ENCODE data around the gene KRT72.

DNA sequence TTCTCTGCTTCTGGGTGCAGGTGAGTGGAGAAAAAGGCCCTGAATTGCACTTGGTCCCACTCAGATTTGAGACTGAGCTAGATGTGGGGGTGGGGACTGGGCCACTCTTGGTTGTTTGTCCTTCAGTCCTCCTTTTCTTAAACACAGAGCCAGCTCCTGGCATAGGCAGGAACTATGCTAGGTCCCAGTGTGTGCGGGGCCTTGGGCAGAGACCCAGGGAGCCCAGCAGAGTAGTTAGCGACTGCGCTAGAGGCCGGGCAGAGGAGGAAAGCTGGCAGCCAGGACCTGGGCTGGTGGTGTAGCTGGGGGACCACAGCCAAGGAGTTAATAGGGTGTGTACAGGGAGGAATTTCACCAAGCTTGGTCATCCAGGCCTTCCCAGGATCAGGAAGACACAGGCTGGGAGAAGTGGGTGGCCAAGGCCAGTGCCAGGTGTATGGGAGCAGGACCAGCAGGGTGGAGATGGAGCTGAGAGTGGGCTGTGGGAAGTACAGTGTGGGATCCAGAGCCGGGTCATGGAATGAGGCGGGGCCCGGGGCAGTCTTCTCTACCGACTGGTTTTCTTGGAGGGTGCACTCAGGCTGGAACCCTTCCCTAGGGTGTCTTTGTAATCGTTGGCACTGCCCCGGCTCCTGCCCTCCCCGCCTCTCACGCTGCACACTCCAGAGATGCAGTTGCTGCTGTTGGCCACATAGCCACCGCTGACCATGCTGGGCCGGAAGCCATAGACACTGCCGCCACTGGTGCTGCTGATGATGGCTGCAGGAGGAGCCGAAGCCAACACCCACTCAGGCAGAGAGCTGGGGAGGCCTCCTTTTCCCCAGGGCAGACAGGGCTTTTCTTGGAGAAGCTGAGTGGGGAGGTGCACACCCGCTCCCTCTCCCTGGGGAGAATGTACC, 57.0 kb downstream of the KRT72 start:
- TF ChIP-seq EP300 (IDR thresholded peaks at IDR 0.05), result no peak
- TF ChIP-seq, protein P1, sequence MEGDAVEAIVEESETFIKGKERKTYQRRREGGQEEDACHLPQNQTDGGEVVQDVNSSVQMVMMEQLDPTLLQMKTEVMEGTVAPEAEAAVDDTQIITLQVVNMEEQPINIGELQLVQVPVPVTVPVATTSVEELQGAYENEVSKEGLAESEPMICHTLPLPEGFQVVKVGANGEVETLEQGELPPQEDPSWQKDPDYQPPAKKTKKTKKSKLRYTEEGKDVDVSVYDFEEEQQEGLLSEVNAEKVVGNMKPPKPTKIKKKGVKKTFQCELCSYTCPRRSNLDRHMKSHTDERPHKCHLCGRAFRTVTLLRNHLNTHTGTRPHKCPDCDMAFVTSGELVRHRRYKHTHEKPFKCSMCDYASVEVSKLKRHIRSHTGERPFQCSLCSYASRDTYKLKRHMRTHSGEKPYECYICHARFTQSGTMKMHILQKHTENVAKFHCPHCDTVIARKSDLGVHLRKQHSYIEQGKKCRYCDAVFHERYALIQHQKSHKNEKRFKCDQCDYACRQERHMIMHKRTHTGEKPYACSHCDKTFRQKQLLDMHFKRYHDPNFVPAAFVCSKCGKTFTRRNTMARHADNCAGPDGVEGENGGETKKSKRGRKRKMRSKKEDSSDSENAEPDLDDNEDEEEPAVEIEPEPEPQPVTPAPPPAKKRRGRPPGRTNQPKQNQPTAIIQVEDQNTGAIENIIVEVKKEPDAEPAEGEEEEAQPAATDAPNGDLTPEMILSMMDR (IDR thresholded peaks at IDR 0.05), result no peak

Data from esophagus muscularis mucosa (tissue), 3 donors.